Nephron (organoid): ENCODE data around the gene CELF4.

Source experiments
- H3K27ac Mint-ChIP-seq, 3 experiments: 2 replicates each; pipeline ENCODE4 v1.8.0; 2020; ENCODE audit warnings: mixed read lengths in 3 of 3, mild to moderate bottlenecking in 2 of 3, moderate library complexity in 1 of 3
- H3K27me3 Mint-ChIP-seq: 2 replicates; pipeline ENCODE4 v1.8.0; 2021; ENCODE audit warnings: low read depth, mild to moderate bottlenecking, moderate library complexity, mixed read lengths
- H3K36me3 Mint-ChIP-seq: 2 replicates; pipeline ENCODE4 v1.8.0; 2020; ENCODE audit warnings: low read depth, mixed read lengths
- H3K4me1 Mint-ChIP-seq: 2 replicates; pipeline ENCODE4 v1.8.0; 2020; ENCODE audit warnings: mixed read lengths
- H3K4me3 Mint-ChIP-seq, 3 experiments: 2 replicates each; pipeline ENCODE4 v1.8.0; 2020; ENCODE audit warnings: mild to moderate bottlenecking in 3 of 3, mixed read lengths in 3 of 3, moderate library complexity in 2 of 3
- H3K9me3 Mint-ChIP-seq: 2 replicates; pipeline ENCODE4 v1.8.0; 2020; ENCODE audit warnings: mixed read lengths
- CTCF ChIP-seq, 3 experiments: fragments of 200-600 bp; sonication (generic); IDR thresholded peaks; one replicate each; pipeline ENCODE4 v1.5.0; 2021; ENCODE audit warnings: antibody characterized with exemption in 3 of 3; ENCODE audit not compliant: unreplicated experiment in 3 of 3

CELF4 gene

GRCh38 chr18:37457753-37458152 is 107.8 kb downstream of the CELF4 start:
- Mint-ChIP-seq H3K9me3 (no peaks in the 10 kb centered on the region), H3K4me1 (peaks cover 34% of the 10 kb centered on the region), H3K4me3 (no peak overlapping the region), H3K36me3 (no peaks in the 10 kb centered on the region), H3K27ac (peak overlapping the region; percentile 16 to 55 (median 45)), H3K27me3 (peaks cover 18% of the 10 kb centered on the region)
- TF ChIP-seq CTCF (IDR thresholded peaks at IDR 0.05; ENCODE audit: unreplicated experiment in 3 of 3), result no peak

- Mint-ChIP-seq H3K36me3 (no peaks in the 10 kb centered on the region), H3K27me3 (peaks cover 20% of the 10 kb centered on the region), H3K4me1 (peaks cover 38% of the 10 kb centered on the region), H3K9me3 (no peaks in the 10 kb centered on the region), H3K4me3 (no peak overlapping the region), H3K27ac (peak overlapping the region; percentile 16 to 55 (median 45))
- no peak for TF ChIP-seq CTCF (IDR thresholded peaks at IDR 0.05; ENCODE audit: unreplicated experiment in 3 of 3)
Measured at GRCh38 chr18:37457341-37457740, 108.3 kb downstream of the CELF4 start.

- Mint-ChIP-seq H3K36me3 (no peaks in the 10 kb centered on the region), H3K4me3 (no peak overlapping the region), H3K9me3 (no peaks in the 10 kb centered on the region), H3K27ac (peak overlapping the region in 1 of 3 experiments; percentile 55), H3K27me3 (peaks cover 20% of the 10 kb centered on the region), H3K4me1 (peaks cover 42% of the 10 kb centered on the region)
- TF ChIP-seq CTCF (IDR thresholded peaks at IDR 0.05; ENCODE audit: unreplicated experiment in 3 of 3), result no peak
Measured at GRCh38 chr18:37456873-37457272, 108.7 kb downstream of the CELF4 start.

GRCh38 chr18:37456395-37456794 is 109.2 kb downstream of the CELF4 start:
- Mint-ChIP-seq H3K27ac (no peak overlapping the region), H3K9me3 (no peaks in the 10 kb centered on the region), H3K36me3 (no peaks in the 10 kb centered on the region), H3K4me1 (peaks cover 42% of the 10 kb centered on the region), H3K27me3 (peaks cover 20% of the 10 kb centered on the region), H3K4me3 (no peak overlapping the region)
- TF ChIP-seq CTCF (IDR thresholded peaks at IDR 0.05; ENCODE audit: unreplicated experiment in 3 of 3), result no peak

- Mint-ChIP-seq H3K4me1 (peaks cover 69% of the 10 kb centered on the region), H3K36me3 (no peaks in the 10 kb centered on the region), H3K27me3 (peaks cover 18% of the 10 kb centered on the region), H3K27ac (peak overlapping the region; percentile 73 to 99 (median 97)), H3K9me3 (no peaks in the 10 kb centered on the region), H3K4me3 (peak overlapping the region in 1 of 3 experiments; percentile 48)
- TF ChIP-seq CTCF (IDR thresholded peaks at IDR 0.05; ENCODE audit: unreplicated experiment in 3 of 3), result no peak
Measured at GRCh38 chr18:37453752-37454151, 111.8 kb downstream of the CELF4 start.

GRCh38 chr18:37452682-37453385 is 112.8 kb downstream of the CELF4 start:
- Mint-ChIP-seq H3K4me3 (peak overlapping the region in 2 of 3 experiments; percentile 20 to 34), H3K27ac (peak overlapping the region; percentile 73 to 99 (median 97)), H3K36me3 (no peaks in the 10 kb centered on the region), H3K9me3 (no peaks in the 10 kb centered on the region), H3K27me3 (peaks cover 14% of the 10 kb centered on the region), H3K4me1 (peaks cover 64% of the 10 kb centered on the region)
- no peak for TF ChIP-seq CTCF (IDR thresholded peaks at IDR 0.05; ENCODE audit: unreplicated experiment in 3 of 3)
